Bronchial epithelial cell (primary cell): ENCODE measurements around the gene CASK. TPM values are rescaled to one million over a fixed set of nuclear protein-coding genes. Genes with fewer than 3 reads are reported as not detected.
"Not testable (repeated sequence)": the region's sequence is repeated elsewhere in the genome, so short reads cannot be mapped to it uniquely, and the experiment has no call there.

Experiments
- DNase-seq: peaks from one replicate; pipeline ENCODE4 v3.0.0-alpha.2; 2010; ENCODE audit warnings: low read depth
- FAIRE-seq: peaks from 2 replicates; lab custom pipeline; 2011; peaks lifted over from hg19 to GRCh38; lab: Jason Lieb, UNC
- H3K27me3 ChIP-seq: 2 replicates; pipeline ENCODE4 v1.5.1; 2011; ENCODE audit warnings: low read length; ENCODE audit not compliant: control insufficient read depth, insufficient read depth
- H3K36me3 ChIP-seq: 2 replicates; pipeline ENCODE4 v1.5.1; 2011; ENCODE audit warnings: low read length; ENCODE audit not compliant: control insufficient read depth, insufficient read depth
- H3K4me3 ChIP-seq: 2 replicates; pipeline ENCODE4 v1.5.1; 2011; ENCODE audit warnings: mild to moderate bottlenecking, low read depth, low read length, control low read depth
- total RNA-seq: library from RNA; depleted of rRNA; stranded (reverse); fragments of >200 nt; gene quantifications from 2 replicates; pipeline ENCODE4 v1.2.1, GENCODE V29; 2014
- TF ChIP-seq, protein P1 (sequence below): IDR thresholded peaks from 2 replicates; pipeline ENCODE4 v1.5.1; 2011; ENCODE audit warnings: mild to moderate bottlenecking, moderate library complexity, low read length, control low read depth, inconsistent platforms; ENCODE audit not compliant: insufficient read depth, severe bottlenecking

The CASK gene
- total RNA-seq, 1 donor from 2014 or later: 141 TPM

GRCh38 chrX:41721590-41721989 is 201.8 kb downstream of the CASK start:
- FAIRE-seq: peak; percentile 62
- no peak for DNase-seq

DNA sequence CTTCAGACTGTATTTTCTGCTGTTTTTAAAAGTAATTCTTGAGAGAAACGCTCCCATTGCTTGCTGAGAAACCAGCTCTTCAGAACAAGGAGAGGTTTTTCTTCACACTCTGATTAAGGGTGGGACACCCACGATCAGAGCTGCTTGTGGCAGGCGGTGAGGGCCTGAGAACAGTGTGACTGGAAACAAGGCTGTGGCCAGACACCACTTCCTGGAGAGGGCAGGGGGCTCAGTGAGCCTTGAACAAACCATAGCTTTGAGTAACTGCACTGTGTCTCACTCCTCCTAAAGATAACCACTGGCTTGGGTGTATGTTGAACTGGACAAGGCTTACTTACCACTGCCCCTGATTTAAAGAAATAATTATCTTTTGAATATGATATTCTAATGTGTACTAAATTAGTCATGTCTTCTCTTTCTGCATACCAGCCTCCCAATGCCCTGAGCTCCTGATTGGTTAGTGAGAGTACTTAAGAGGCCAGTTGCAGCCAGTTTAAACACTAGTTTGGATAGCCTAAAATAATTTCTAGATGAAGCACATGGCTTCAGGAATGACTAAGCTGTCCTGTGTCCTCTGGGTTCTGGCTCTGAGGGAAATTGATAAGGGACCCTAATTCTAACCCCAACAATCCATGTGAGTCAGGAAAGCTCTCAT is 203.1 kb downstream of the CASK start:
- TF ChIP-seq, protein P1, sequence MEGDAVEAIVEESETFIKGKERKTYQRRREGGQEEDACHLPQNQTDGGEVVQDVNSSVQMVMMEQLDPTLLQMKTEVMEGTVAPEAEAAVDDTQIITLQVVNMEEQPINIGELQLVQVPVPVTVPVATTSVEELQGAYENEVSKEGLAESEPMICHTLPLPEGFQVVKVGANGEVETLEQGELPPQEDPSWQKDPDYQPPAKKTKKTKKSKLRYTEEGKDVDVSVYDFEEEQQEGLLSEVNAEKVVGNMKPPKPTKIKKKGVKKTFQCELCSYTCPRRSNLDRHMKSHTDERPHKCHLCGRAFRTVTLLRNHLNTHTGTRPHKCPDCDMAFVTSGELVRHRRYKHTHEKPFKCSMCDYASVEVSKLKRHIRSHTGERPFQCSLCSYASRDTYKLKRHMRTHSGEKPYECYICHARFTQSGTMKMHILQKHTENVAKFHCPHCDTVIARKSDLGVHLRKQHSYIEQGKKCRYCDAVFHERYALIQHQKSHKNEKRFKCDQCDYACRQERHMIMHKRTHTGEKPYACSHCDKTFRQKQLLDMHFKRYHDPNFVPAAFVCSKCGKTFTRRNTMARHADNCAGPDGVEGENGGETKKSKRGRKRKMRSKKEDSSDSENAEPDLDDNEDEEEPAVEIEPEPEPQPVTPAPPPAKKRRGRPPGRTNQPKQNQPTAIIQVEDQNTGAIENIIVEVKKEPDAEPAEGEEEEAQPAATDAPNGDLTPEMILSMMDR: no peak
- H3K4me3 ChIP-seq: no peak overlapping the region
- DNase-seq (peak; percentile 12), FAIRE-seq (no peak)
- H3K36me3 ChIP-seq: no peaks in the 10 kb centered on the region
- H3K27me3 ChIP-seq: no peaks in the 10 kb centered on the region

More at GRCh38 chrX:41721590-41721989, 201.8 kb downstream of the CASK start:
- no peaks in the 10 kb centered on the region for H3K36me3 ChIP-seq
- no peak overlapping the region for H3K4me3 ChIP-seq
- TF ChIP-seq, protein P1: no peak
- no peaks in the 10 kb centered on the region for H3K27me3 ChIP-seq

DNA sequence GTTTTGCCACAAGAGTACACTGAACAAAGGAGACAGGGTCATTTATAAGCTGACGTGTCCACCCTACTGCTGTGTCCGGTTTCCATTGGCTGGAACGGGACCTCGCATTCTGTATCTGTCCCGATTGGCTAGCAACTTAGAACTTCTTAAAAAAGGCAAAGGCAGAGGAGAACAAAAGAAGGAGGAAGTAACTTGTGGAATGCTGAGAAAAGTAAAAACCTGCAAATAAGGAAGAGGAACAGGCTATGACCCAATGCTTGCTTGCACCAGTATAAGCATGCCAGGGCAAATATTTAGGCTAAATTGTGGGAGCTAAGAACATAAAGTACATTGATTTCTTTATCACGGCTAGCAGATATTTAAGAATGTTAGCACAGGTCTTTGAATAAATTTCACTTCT is 203.7 kb downstream of the CASK start:
- not testable (repeated sequence) for FAIRE-seq, DNase-seq, H3K27me3 ChIP-seq, H3K36me3 ChIP-seq, H3K4me3 ChIP-seq

- DNase-seq: no peak
- no peaks in the 10 kb centered on the region for H3K36me3 ChIP-seq
- FAIRE-seq: peak; percentile 43
Measured at GRCh38 chrX:41718481-41719235, 204.7 kb downstream of the CASK start.

GRCh38 chrX:41716767-41717473 is 206.4 kb downstream of the CASK start:
- DNase-seq (no peak), FAIRE-seq (no peak)
- H3K4me3 ChIP-seq: no peak overlapping the region
- H3K36me3 ChIP-seq: no peaks in the 10 kb centered on the region
- H3K27me3 ChIP-seq: no peaks in the 10 kb centered on the region
- TF ChIP-seq, protein P1: no peak

More at GRCh38 chrX:41718481-41719235, 204.7 kb downstream of the CASK start:
- no peaks in the 10 kb centered on the region for H3K27me3 ChIP-seq
- TF ChIP-seq, protein P1: no peak
- no peak overlapping the region for H3K4me3 ChIP-seq

GRCh38 chrX:41716222-41716621 is 207.1 kb downstream of the CASK start:
- no peak for FAIRE-seq
- H3K36me3 ChIP-seq: no peaks in the 10 kb centered on the region
- TF ChIP-seq, protein P1: no peak
- no peak overlapping the region for H3K4me3 ChIP-seq
- H3K27me3 ChIP-seq: no peaks in the 10 kb centered on the region
- DNase-seq: no peak
